Upper lobe of right lung (tissue), 1 donor: ENCODE results near the gene USF1. TPM values are rescaled to one million over a fixed set of nuclear protein-coding genes. Genes with fewer than 3 reads are reported as not detected.
A peak's percentile ranks its signal among the peaks of the same experiment; 100 is the strongest.

Experiments
- ATAC-seq: fragments of 200-7000 bp; cut with Tn5 transposase; one replicate; pipeline ENCODE4 v1.9.1; 2020; ENCODE audit warnings: mild to moderate bottlenecking, moderate library complexity
- DNase-seq: peaks from one replicate; pipeline ENCODE4 v3.0.0-alpha.2; 2020
- H3K27ac ChIP-seq: fragments of 200-600 bp; one replicate; pipeline ENCODE4 v1.8.0; 2022
- H3K27me3 ChIP-seq: fragments of 200-600 bp; one replicate; pipeline ENCODE4 v1.8.0; 2022; ENCODE audit warnings: mild to moderate bottlenecking
- H3K36me3 ChIP-seq: fragments of 200-600 bp; one replicate; pipeline ENCODE4 v1.8.0; 2022
- H3K4me1 ChIP-seq: fragments of 200-600 bp; one replicate; pipeline ENCODE4 v1.8.0; 2022
- H3K4me3 ChIP-seq: fragments of 200-600 bp; one replicate; pipeline ENCODE4 v1.8.0; 2022; ENCODE audit warnings: mild to moderate bottlenecking
- H3K9me3 ChIP-seq: fragments of 200-600 bp; one replicate; pipeline ENCODE4 v1.8.0; 2022
- CTCF ChIP-seq: fragments of 200-600 bp; IDR thresholded peaks from one replicate; pipeline ENCODE4 v1.8.0; 2022; ENCODE audit warnings: antibody characterized with exemption
- intact Hi-C: fragments of 100-400 bp; cut with DNase I; formaldehyde crosslinking; loops from one replicate; pipeline ENCODE4 v1.11.0; 2022
- total RNA-seq: library from RNA; stranded (reverse); fragmentation: NEBNext Ultra II Directional; extraction: Animal tissue kit (Norgen Biotek cat#: 25700); gene quantifications from one replicate; pipeline ENCODE4 v1.2.1, GENCODE V29; 2021
- donor health status: DM: no; HTN: yes; CAD: no; lungs with severe emphysema.

Gene USF1
- total RNA-seq, 1 donor from 2014 or later: 67.6 TPM

- peaks cover 39% of the 10 kb centered on the region for H3K36me3 ChIP-seq
- H3K4me3 ChIP-seq: no peak overlapping the region
- no peaks in the 10 kb centered on the region for H3K27me3 ChIP-seq
- TF ChIP-seq CTCF: no peak
- H3K9me3 ChIP-seq: no peaks in the 10 kb centered on the region
- H3K4me1 ChIP-seq: peaks cover 20% of the 10 kb centered on the region
- ATAC-seq: no peak
- no peak overlapping the region for H3K27ac ChIP-seq
- peak; percentile 58 for DNase-seq
- intact Hi-C loops: no loop called here
These were observed 6.2 kb downstream of the USF1 start for GRCh38 chr1:161039546-161039945.

- ATAC-seq (no peak), DNase-seq (no peak)
- Histone ChIP-seq H3K27ac (peak overlapping the region; percentile 77), H3K4me3 (peak overlapping the region; percentile 63), H3K27me3 (no peaks in the 10 kb centered on the region), H3K36me3 (peaks cover 39% of the 10 kb centered on the region), H3K4me1 (peaks cover 16% of the 10 kb centered on the region), H3K9me3 (no peaks in the 10 kb centered on the region)
- intact Hi-C loops: no loop called here
- no peak for TF ChIP-seq CTCF
These were observed 6.6 kb downstream of the USF1 start for GRCh38 chr1:161039154-161039545.

GRCh38 chr1:161038523-161039153, 7.1 kb downstream of the USF1 start, which contains the start of gene TSTD1:
TSS of gene TSTD1 (minus strand) at chr1:161038964. CDS start at chr1:161038889, 75 bp downstream.
- H3K27me3 ChIP-seq: no peaks in the 10 kb centered on the region
- H3K4me3 ChIP-seq: peak within 1 kb of the TSS; percentile 63
- peak; percentile 93 for DNase-seq
- TF ChIP-seq CTCF: no peak
- peak; percentile 97 for ATAC-seq
- peaks cover 11% of the 10 kb centered on the region for H3K4me1 ChIP-seq
- intact Hi-C loops: no loop called here
- peak within 1 kb of the TSS; percentile 77 for H3K27ac ChIP-seq
- no peaks in the 10 kb centered on the region for H3K9me3 ChIP-seq
- H3K36me3 ChIP-seq: peaks cover 39% of the 10 kb centered on the region

- H3K27me3 ChIP-seq: no peaks in the 10 kb centered on the region
- DNase-seq (peak; percentile 69), ATAC-seq (peak; percentile 22)
- no peak for TF ChIP-seq CTCF
- no peaks in the 10 kb centered on the region for H3K9me3 ChIP-seq
- peaks cover 7% of the 10 kb centered on the region for H3K4me1 ChIP-seq
- peaks cover 37% of the 10 kb centered on the region for H3K36me3 ChIP-seq
- intact Hi-C loops: no loop called here
- H3K4me3 ChIP-seq: peak overlapping the region; percentile 63
- H3K27ac ChIP-seq: peak overlapping the region; percentile 77
These were observed 7.9 kb downstream of the USF1 start for GRCh38 chr1:161037661-161038522.

GRCh38 chr1:161033751-161034150, 12.0 kb downstream of the USF1 start:
- no peak for TF ChIP-seq CTCF
- Histone ChIP-seq H3K27me3 (no peaks in the 10 kb centered on the region), H3K4me1 (peaks cover 10% of the 10 kb centered on the region), H3K36me3 (no peaks in the 10 kb centered on the region), H3K4me3 (no peak overlapping the region), H3K9me3 (no peaks in the 10 kb centered on the region), H3K27ac (no peak overlapping the region)
- DNase-seq: no peak
- intact Hi-C loops: no loop called here
- no peak for ATAC-seq
